GM12873 (cell line): ENCODE measurements around the gene ANKRD27.

Source experiments
- CTCF ChIP-seq: IDR thresholded peaks from 2 replicates; pipeline ENCODE4 v1.5.1; 2012; ENCODE audit warnings: low read depth, mild to moderate bottlenecking, moderate library complexity, low read length, control low read depth; ENCODE audit not compliant: insufficient read depth; ENCODE audit errors: missing control alignments

The ANKRD27 gene

GRCh38 chr19:32650671-32651070 is 24.3 kb downstream of the ANKRD27 start:
- no peak for TF ChIP-seq CTCF

GRCh38 chr19:32649751-32650150 is 25.2 kb downstream of the ANKRD27 start:
- TF ChIP-seq CTCF = no peak

- TF ChIP-seq CTCF = no peak
These were observed 27.6 kb downstream of the ANKRD27 start for GRCh38 chr19:32647361-32647760.

- TF ChIP-seq CTCF = no peak
These were observed 28.4 kb downstream of the ANKRD27 start for GRCh38 chr19:32646556-32646955.

- no peak for TF ChIP-seq CTCF
These were observed 32.2 kb downstream of the ANKRD27 start for GRCh38 chr19:32642771-32643170.

- TF ChIP-seq CTCF = no peak
These were observed 36.4 kb downstream of the ANKRD27 start for GRCh38 chr19:32638625-32639024.

- no peak for TF ChIP-seq CTCF
These were observed 37.5 kb downstream of the ANKRD27 start for GRCh38 chr19:32637480-32637879.
